HL-60 (cell line): ENCODE results near the gene LMBR1.

Experiments used
- POLR2AphosphoS5 ChIP-seq: IDR thresholded peaks from 2 replicates; pipeline ENCODE4 v1.6.1; 2012; ENCODE audit warnings: low read depth
- TF ChIP-seq, protein P1 (sequence below): IDR thresholded peaks from one replicate; pipeline ENCODE4 v1.5.1; 2011; ENCODE audit warnings: low read length, control low read depth, inconsistent platforms; ENCODE audit not compliant: insufficient read depth
- TF ChIP-seq, protein P2 (sequence below): IDR thresholded peaks from 2 replicates; pipeline ENCODE4 v1.6.1; 2012; ENCODE audit warnings: low read depth; ENCODE audit not compliant: insufficient replicate concordance

DNA sequence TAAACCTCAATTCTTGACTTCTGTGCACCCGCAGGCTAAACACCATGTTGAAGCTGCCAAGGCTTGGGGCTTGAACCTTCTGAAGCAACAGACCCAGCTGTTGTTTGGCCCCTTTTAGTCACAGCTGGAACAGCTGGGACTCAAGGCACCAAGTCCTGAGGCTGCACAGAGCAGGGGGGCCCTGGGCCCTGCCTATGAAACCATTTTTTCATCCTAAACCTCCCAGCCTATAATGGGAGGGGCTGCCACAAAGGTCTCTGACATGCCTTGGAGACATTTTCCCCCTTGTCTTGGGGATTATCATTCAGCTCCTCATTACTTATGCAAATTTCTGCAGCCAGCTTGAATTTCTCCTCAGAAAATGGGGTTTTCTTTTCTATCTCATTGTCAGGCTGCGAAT is 31.8 kb downstream of the LMBR1 start:
- TF ChIP-seq, protein P1, sequence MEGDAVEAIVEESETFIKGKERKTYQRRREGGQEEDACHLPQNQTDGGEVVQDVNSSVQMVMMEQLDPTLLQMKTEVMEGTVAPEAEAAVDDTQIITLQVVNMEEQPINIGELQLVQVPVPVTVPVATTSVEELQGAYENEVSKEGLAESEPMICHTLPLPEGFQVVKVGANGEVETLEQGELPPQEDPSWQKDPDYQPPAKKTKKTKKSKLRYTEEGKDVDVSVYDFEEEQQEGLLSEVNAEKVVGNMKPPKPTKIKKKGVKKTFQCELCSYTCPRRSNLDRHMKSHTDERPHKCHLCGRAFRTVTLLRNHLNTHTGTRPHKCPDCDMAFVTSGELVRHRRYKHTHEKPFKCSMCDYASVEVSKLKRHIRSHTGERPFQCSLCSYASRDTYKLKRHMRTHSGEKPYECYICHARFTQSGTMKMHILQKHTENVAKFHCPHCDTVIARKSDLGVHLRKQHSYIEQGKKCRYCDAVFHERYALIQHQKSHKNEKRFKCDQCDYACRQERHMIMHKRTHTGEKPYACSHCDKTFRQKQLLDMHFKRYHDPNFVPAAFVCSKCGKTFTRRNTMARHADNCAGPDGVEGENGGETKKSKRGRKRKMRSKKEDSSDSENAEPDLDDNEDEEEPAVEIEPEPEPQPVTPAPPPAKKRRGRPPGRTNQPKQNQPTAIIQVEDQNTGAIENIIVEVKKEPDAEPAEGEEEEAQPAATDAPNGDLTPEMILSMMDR = no peak
- TF ChIP-seq POLR2AphosphoS5 = no peak
- TF ChIP-seq, protein P2, sequence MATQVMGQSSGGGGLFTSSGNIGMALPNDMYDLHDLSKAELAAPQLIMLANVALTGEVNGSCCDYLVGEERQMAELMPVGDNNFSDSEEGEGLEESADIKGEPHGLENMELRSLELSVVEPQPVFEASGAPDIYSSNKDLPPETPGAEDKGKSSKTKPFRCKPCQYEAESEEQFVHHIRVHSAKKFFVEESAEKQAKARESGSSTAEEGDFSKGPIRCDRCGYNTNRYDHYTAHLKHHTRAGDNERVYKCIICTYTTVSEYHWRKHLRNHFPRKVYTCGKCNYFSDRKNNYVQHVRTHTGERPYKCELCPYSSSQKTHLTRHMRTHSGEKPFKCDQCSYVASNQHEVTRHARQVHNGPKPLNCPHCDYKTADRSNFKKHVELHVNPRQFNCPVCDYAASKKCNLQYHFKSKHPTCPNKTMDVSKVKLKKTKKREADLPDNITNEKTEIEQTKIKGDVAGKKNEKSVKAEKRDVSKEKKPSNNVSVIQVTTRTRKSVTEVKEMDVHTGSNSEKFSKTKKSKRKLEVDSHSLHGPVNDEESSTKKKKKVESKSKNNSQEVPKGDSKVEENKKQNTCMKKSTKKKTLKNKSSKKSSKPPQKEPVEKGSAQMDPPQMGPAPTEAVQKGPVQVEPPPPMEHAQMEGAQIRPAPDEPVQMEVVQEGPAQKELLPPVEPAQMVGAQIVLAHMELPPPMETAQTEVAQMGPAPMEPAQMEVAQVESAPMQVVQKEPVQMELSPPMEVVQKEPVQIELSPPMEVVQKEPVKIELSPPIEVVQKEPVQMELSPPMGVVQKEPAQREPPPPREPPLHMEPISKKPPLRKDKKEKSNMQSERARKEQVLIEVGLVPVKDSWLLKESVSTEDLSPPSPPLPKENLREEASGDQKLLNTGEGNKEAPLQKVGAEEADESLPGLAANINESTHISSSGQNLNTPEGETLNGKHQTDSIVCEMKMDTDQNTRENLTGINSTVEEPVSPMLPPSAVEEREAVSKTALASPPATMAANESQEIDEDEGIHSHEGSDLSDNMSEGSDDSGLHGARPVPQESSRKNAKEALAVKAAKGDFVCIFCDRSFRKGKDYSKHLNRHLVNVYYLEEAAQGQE = no peak
